ENCODE results near the gene CARS2.
"Not testable (repeated sequence)": the region's sequence is repeated elsewhere in the genome, so short reads cannot be mapped to it uniquely, and the experiment has no call there.

The CARS2 gene

GRCh38 chr13:110705826-110706569 is at the start of gene CARS2:
Gene CARS2, minus strand, starts transcription at chr13:110706116. Its CDS starts 23 bp downstream, at chr13:110706093.
- peak within 1 kb of the TSS; percentile 90 for H3K4me3 Mint-ChIP-seq
- H3K27ac Mint-ChIP-seq: peak within 1 kb of the TSS; percentile 82
- peaks cover 41% of the 10 kb centered on the region for H3K4me1 Mint-ChIP-seq (ENCODE audit: low read depth)
- H3K27me3 Mint-ChIP-seq: peaks cover 3% of the 10 kb centered on the region
- intact Hi-C loops (cut with micrococcal nuclease): no loop called here
- H3K9me3 Mint-ChIP-seq: no peaks in the 10 kb centered on the region
- H3K36me3 Mint-ChIP-seq (ENCODE audit: low read depth): peaks cover 27% of the 10 kb centered on the region

- intact Hi-C loops (cut with micrococcal nuclease): no loop called here
- peaks cover 12% of the 10 kb centered on the region for H3K9me3 Mint-ChIP-seq
- no peak overlapping the region for H3K27ac Mint-ChIP-seq
- H3K4me1 Mint-ChIP-seq (ENCODE audit: low read depth): no peaks in the 10 kb centered on the region
- no peak overlapping the region for H3K4me3 Mint-ChIP-seq
- H3K27me3 Mint-ChIP-seq: no peaks in the 10 kb centered on the region
- no peaks in the 10 kb centered on the region for H3K36me3 Mint-ChIP-seq (ENCODE audit: low read depth)
Observed at GRCh38 chr13:110748271-110748670, 42.4 kb upstream of the CARS2 start.

- Mint-ChIP-seq H3K36me3 (ENCODE audit: low read depth) (no peaks in the 10 kb centered on the region), H3K4me1 (ENCODE audit: low read depth) (no peaks in the 10 kb centered on the region), H3K27me3 (no peaks in the 10 kb centered on the region), H3K9me3 (peaks cover 20% of the 10 kb centered on the region), H3K27ac (no peak overlapping the region), H3K4me3 (no peak overlapping the region)
- intact Hi-C loops (cut with micrococcal nuclease): no loop called here
Observed at GRCh38 chr13:110746438-110746837, 40.5 kb upstream of the CARS2 start.

- no peak overlapping the region for H3K27ac Mint-ChIP-seq
- peaks cover 27% of the 10 kb centered on the region for H3K9me3 Mint-ChIP-seq
- intact Hi-C loops (cut with micrococcal nuclease): no loop called here
- no peaks in the 10 kb centered on the region for H3K4me1 Mint-ChIP-seq (ENCODE audit: low read depth)
- no peak overlapping the region for H3K4me3 Mint-ChIP-seq
- H3K36me3 Mint-ChIP-seq (ENCODE audit: low read depth): no peaks in the 10 kb centered on the region
- no peaks in the 10 kb centered on the region for H3K27me3 Mint-ChIP-seq
Observed at GRCh38 chr13:110743687-110744086, 37.8 kb upstream of the CARS2 start.

- H3K9me3 Mint-ChIP-seq: peaks cover 35% of the 10 kb centered on the region
- H3K36me3 Mint-ChIP-seq (ENCODE audit: low read depth): peaks cover 6% of the 10 kb centered on the region
- H3K27me3 Mint-ChIP-seq: no peaks in the 10 kb centered on the region
- no peak overlapping the region for H3K27ac Mint-ChIP-seq
- intact Hi-C loops (cut with micrococcal nuclease): no loop called here
- no peak overlapping the region for H3K4me3 Mint-ChIP-seq
- H3K4me1 Mint-ChIP-seq (ENCODE audit: low read depth): no peaks in the 10 kb centered on the region
Observed at GRCh38 chr13:110737555-110737954, 31.6 kb upstream of the CARS2 start.

- peaks cover 35% of the 10 kb centered on the region for H3K9me3 Mint-ChIP-seq
- H3K36me3 Mint-ChIP-seq (ENCODE audit: low read depth): peaks cover 6% of the 10 kb centered on the region
- H3K27me3 Mint-ChIP-seq: no peaks in the 10 kb centered on the region
- intact Hi-C loops (cut with micrococcal nuclease): no loop called here
- no peak overlapping the region for H3K4me3 Mint-ChIP-seq
- H3K27ac Mint-ChIP-seq: no peak overlapping the region
- H3K4me1 Mint-ChIP-seq (ENCODE audit: low read depth): no peaks in the 10 kb centered on the region
Observed at GRCh38 chr13:110734561-110734960, 28.6 kb upstream of the CARS2 start.

- Mint-ChIP-seq H3K4me1 (ENCODE audit: low read depth) (no peaks in the 10 kb centered on the region), H3K9me3 (peaks cover 11% of the 10 kb centered on the region), H3K4me3 (no peak overlapping the region), H3K27ac (no peak overlapping the region), H3K27me3 (no peaks in the 10 kb centered on the region), H3K36me3 (ENCODE audit: low read depth) (peaks cover 6% of the 10 kb centered on the region)
- intact Hi-C loops (cut with micrococcal nuclease): no loop called here
Observed at GRCh38 chr13:110731072-110731471, 25.2 kb upstream of the CARS2 start.

GRCh38 chr13:110726726-110727125 is 20.8 kb upstream of the CARS2 start:
- no peak overlapping the region for H3K27ac Mint-ChIP-seq
- H3K36me3 Mint-ChIP-seq (ENCODE audit: low read depth): peaks cover 6% of the 10 kb centered on the region
- H3K4me3 Mint-ChIP-seq: no peak overlapping the region
- no peaks in the 10 kb centered on the region for H3K27me3 Mint-ChIP-seq
- H3K4me1 Mint-ChIP-seq (ENCODE audit: low read depth): no peaks in the 10 kb centered on the region
- no peaks in the 10 kb centered on the region for H3K9me3 Mint-ChIP-seq
- intact Hi-C loops (cut with micrococcal nuclease): no loop called here

- H3K4me3 Mint-ChIP-seq; intact Hi-C loops (cut with micrococcal nuclease); H3K4me1 Mint-ChIP-seq (ENCODE audit: low read depth); H3K27ac Mint-ChIP-seq; H3K27me3 Mint-ChIP-seq; H3K9me3 Mint-ChIP-seq: not testable (repeated sequence)
- peaks cover 12% of the 10 kb centered on the region for H3K36me3 Mint-ChIP-seq (ENCODE audit: low read depth)
Observed at GRCh38 chr13:110726153-110726552, 20.2 kb upstream of the CARS2 start.

- peaks cover 5% of the 10 kb centered on the region for H3K4me1 Mint-ChIP-seq (ENCODE audit: low read depth)
- peaks cover 29% of the 10 kb centered on the region for H3K36me3 Mint-ChIP-seq (ENCODE audit: low read depth)
- no peaks in the 10 kb centered on the region for H3K27me3 Mint-ChIP-seq
- no peaks in the 10 kb centered on the region for H3K9me3 Mint-ChIP-seq
- no peak overlapping the region for H3K27ac Mint-ChIP-seq
- H3K4me3 Mint-ChIP-seq: no peak overlapping the region
- intact Hi-C loops (cut with micrococcal nuclease): loop anchor here (5.0 kb wide), 1 partner anchor 84 kb away; no protein-coding TSS in a partner anchor
Observed at GRCh38 chr13:110723598-110723997, 17.7 kb upstream of the CARS2 start.

- no peaks in the 10 kb centered on the region for H3K9me3 Mint-ChIP-seq
- H3K36me3 Mint-ChIP-seq (ENCODE audit: low read depth): peaks cover 30% of the 10 kb centered on the region
- no peak overlapping the region for H3K27ac Mint-ChIP-seq
- intact Hi-C loops (cut with micrococcal nuclease): loop anchor here (5.0 kb wide), 1 partner anchor 84 kb away; no protein-coding TSS in a partner anchor
- H3K4me3 Mint-ChIP-seq: no peak overlapping the region
- no peaks in the 10 kb centered on the region for H3K27me3 Mint-ChIP-seq
- peaks cover 7% of the 10 kb centered on the region for H3K4me1 Mint-ChIP-seq (ENCODE audit: low read depth)
Observed at GRCh38 chr13:110722971-110723370, 17.1 kb upstream of the CARS2 start.

GRCh38 chr13:110719036-110719710 is 13.3 kb upstream of the CARS2 start:
- H3K9me3 Mint-ChIP-seq: no peaks in the 10 kb centered on the region

GRCh38 chr13:110716247-110716515 is 10.3 kb upstream of the CARS2 start:
- H3K27ac Mint-ChIP-seq: peak overlapping the region; percentile 95
- peaks cover 23% of the 10 kb centered on the region for H3K4me1 Mint-ChIP-seq (ENCODE audit: low read depth)

More at GRCh38 chr13:110719036-110719710, 13.3 kb upstream of the CARS2 start:
- intact Hi-C loops (cut with micrococcal nuclease): loop anchor here (5.0 kb wide), 1 partner anchor 62 kb away; no protein-coding TSS in a partner anchor
- Mint-ChIP-seq H3K36me3 (ENCODE audit: low read depth) (peaks cover 42% of the 10 kb centered on the region), H3K27ac (no peak overlapping the region), H3K4me1 (ENCODE audit: low read depth) (peaks cover 15% of the 10 kb centered on the region), H3K4me3 (no peak overlapping the region), H3K27me3 (no peaks in the 10 kb centered on the region)

GRCh38 chr13:110715395-110716246 is 9.7 kb upstream of the CARS2 start:
- Mint-ChIP-seq H3K27ac (peak overlapping the region; percentile 95), H3K4me1 (ENCODE audit: low read depth) (peaks cover 27% of the 10 kb centered on the region), H3K27me3 (no peaks in the 10 kb centered on the region), H3K36me3 (ENCODE audit: low read depth) (peaks cover 48% of the 10 kb centered on the region), H3K4me3 (peak overlapping the region; percentile 99), H3K9me3 (no peaks in the 10 kb centered on the region)
- intact Hi-C loops (cut with micrococcal nuclease): loop anchor here (2.0 to 5.0 kb wide), 2 partner anchors 58 to 103 kb away; no protein-coding TSS in a partner anchor

More at GRCh38 chr13:110716247-110716515, 10.3 kb upstream of the CARS2 start:
- peaks cover 51% of the 10 kb centered on the region for H3K36me3 Mint-ChIP-seq (ENCODE audit: low read depth)
- H3K4me3 Mint-ChIP-seq: peak overlapping the region; percentile 99
- intact Hi-C loops (cut with micrococcal nuclease): loop anchor here (2.0 to 5.0 kb wide), 2 partner anchors 59 to 103 kb away; no protein-coding TSS in a partner anchor
- no peaks in the 10 kb centered on the region for H3K27me3 Mint-ChIP-seq
- H3K9me3 Mint-ChIP-seq: no peaks in the 10 kb centered on the region
